Stimulated activated CD8-positive, alpha-beta memory T cell treated with anti-CD3 and anti-CD28 coated beads, Interleukin-7, amount 100 ng/mL, for 4 hours (primary cell): ENCODE measurements around the gene PRG3.

ENCODE experiments used
- DNase-seq, 2 donors: peaks; one replicate each; pipeline ENCODE4 v3.0.0-alpha.2; 2020; ENCODE audit warnings: low read depth in 2 of 2

Gene PRG3, protein sequence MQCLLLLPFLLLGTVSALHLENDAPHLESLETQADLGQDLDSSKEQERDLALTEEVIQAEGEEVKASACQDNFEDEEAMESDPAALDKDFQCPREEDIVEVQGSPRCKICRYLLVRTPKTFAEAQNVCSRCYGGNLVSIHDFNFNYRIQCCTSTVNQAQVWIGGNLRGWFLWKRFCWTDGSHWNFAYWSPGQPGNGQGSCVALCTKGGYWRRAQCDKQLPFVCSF

GRCh38 chr11:57380975-57381374, at the start of gene PRG3:
Gene PRG3, minus strand, starts transcription at chr11:57381150. Its CDS starts 442 bp downstream, at chr11:57380708.
- no peak for DNase-seq

DNA sequence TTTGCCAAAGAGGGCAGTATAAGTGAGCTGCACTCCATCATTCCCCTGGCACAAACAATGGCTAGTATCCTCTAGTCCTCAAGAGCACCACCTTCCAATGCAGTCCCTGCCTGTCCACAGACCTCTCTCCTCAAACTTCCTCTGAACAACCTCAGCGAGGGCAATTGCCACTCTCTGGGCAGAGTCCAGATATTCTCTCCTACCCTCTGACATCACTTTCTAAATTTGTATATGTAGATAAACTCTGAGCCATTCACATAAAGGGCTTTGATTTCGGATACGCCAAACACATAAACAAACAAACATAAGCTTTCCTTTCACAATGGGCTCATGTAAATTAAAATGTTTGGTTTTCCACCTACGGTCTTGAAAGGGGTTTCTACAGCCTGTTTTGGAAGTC, 49.0 kb upstream of the PRG3 start:
- no peak for DNase-seq

GRCh38 chr11:57428643-57429042, 47.7 kb upstream of the PRG3 start:
- DNase-seq: no peak

DNA sequence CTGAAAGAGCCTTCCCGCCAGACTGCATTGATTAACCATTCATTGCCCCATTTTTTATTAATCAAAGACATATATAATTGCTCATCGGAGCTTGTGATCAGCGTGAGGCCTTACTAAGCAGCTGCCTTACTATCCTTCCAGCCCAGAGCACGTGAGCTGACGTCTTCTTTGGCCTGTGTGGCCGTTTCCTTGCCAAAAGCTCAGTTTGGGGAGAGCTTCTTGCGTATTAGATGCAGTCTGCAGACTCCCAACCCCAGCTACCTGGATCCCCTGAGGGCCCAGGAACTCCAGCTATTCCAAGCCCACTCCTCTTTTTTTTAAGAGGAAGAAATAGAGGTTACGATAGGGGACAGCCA, 46.8 kb upstream of the PRG3 start:
- no peak for DNase-seq

- peak; percentile 50 to 77 for DNase-seq
Observed at GRCh38 chr11:57426929-57427726, 46.2 kb upstream of the PRG3 start, which contains the start of gene SLC43A3. Gene SLC43A3, minus strand, starts transcription at chr11:57427121. Its CDS starts 949 bp downstream, at chr11:57426172.

GRCh38 chr11:57426439-57426928, 45.5 kb upstream of the PRG3 start:
- no peak for DNase-seq

GRCh38 chr11:57425565-57426438, 44.9 kb upstream of the PRG3 start:
- no peak for DNase-seq

- peak; percentile 86 to 92 for DNase-seq
Observed at GRCh38 chr11:57424792-57425564, 44.0 kb upstream of the PRG3 start.

DNA sequence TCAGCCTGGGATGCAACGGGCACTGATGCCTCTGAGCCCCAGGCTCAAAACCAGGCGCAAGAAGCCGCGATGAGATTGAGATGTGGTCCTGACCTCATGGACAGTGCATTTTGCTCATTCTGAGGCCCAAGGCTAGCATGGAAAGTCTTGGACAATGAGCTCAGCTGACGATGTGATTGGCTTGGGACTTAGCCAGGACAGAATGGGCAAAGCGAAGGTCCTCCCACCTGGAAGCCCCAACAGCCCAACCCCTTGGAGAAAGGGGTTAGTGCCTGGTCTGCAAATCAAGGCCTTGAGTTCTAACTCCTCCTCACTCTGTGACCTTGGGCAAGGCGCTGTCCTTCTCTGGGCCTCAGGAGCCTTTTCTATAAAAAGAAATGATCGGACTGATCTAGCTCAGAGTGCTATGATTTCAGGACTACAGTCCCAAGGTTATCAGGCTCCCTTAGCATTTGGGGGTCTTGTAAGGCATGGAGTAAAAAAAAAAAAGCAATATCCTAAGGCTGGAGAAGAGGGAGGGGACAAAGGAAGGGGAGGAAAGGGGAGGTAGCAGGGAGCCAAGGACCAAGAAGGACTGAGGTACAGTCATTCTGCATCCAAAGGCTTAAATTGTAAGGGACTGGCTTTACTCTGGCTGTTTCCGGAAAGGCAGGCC, 43.3 kb upstream of the PRG3 start:
- DNase-seq: no peak

DNA sequence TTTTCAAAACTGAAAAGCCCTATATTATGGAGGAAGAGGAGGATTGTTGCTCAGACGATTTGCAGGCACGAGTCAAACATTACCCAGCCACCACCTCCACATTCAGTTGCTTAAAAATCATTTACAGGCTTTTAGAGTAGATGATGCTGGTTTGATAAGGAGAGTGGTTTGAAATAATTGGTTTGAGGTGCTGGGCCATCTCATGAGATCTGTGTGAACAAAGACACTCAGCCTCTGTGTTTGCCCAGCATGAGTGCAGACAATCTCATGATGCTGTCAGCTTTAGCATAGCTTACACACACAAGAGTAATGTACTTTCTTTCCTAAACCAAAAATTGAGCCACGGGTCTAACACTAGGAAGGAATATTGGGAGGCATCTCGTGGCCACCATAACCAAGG, 41.7 kb upstream of the PRG3 start:
- DNase-seq: no peak

- DNase-seq: no peak
Observed at GRCh38 chr11:57421805-57422204, 40.9 kb upstream of the PRG3 start.

DNA sequence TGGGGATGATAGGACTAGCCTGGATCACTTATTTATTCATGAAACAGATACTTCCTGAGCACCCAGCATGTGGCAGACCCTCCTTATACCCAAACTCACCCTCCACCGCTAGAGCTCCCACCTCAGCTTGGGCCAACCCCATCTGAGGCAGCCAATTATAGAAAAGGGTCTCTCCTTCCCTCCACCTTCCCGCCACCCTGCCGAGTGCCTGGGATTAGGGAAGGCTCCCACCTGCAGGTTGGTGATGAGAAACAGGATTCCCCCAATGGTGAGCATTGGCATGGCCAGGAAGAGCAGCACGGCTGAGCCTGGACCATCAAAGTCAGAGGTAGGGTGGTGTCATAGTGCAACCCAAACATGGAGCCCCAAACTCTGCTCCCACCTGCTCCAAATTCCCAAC, 40.1 kb upstream of the PRG3 start:
- no peak for DNase-seq

DNA sequence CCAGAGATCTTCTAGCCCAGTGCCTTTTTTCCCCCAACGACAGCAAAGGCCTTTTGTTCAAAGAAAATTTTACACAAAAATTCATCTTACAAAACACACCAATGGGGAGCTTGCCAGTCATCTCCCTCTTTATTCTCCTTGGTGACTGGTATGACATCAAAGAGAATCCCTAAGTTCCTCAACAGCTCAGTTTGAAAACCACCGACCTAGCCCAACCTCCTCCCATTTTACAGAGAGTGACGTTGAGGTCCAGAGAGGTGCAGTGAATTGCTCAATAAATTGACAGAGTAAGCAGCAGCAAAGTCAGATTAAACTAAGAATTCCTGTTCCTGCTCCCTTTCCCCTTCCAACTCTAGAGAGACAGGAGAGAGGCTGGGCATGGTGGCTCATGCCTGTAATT, 38.2 kb upstream of the PRG3 start:
- no peak for DNase-seq

DNA sequence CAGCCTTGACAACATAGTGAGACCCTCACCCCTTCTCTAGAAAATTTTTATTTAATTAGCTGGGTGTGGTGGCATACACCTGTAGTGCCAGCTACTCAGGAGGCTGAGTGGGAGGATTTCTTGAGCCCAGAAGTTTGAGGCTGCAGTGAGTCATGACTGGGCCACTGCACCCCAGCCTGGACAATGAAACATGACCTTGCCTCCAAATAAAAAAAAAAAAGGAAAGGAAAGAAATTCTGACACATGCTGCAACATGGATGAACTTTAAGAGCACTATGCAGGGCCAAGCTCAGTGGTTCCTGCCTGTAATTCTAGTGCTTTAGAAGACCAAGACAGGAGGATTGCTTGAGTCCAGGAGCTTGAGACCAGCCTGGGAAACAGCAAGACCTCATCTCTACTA, 37.2 kb upstream of the PRG3 start:
- DNase-seq: no peak

- no peak for DNase-seq
Observed at GRCh38 chr11:57417056-57417455, 36.1 kb upstream of the PRG3 start.

- no peak for DNase-seq
Observed at GRCh38 chr11:57416436-57416835, 35.5 kb upstream of the PRG3 start.

- DNase-seq: no peak
Observed at GRCh38 chr11:57414612-57415212, 33.8 kb upstream of the PRG3 start.

- DNase-seq: no peak
Observed at GRCh38 chr11:57413681-57414080, 32.7 kb upstream of the PRG3 start.

GRCh38 chr11:57410287-57410686, 29.3 kb upstream of the PRG3 start:
- no peak for DNase-seq

GRCh38 chr11:57409321-57410100, 28.6 kb upstream of the PRG3 start:
- DNase-seq: no peak
